ENCODE data around the gene BTN2A1.

DNA sequence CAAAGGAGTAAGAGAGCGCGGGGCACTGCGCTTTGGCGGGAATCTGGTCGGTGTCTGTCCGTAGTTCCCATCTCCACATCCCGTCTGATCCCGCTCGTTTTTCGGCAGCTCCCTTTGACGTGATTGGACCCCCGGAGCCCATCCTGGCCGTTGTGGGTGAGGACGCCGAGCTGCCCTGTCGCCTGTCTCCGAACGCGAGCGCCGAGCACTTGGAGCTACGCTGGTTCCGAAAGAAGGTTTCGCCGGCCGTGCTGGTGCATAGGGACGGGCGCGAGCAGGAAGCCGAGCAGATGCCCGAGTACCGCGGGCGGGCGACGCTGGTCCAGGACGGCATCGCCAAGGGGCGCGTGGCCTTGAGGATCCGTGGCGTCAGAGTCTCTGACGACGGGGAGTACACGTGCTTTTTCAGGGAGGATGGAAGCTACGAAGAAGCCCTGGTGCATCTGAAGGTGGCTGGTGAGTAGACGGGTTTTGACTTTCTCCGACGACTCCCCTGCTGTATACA is 43.8 kb downstream of the BTN2A1 start:
- TF ChIP-seq TAF1 (IDR thresholded peaks at IDR 0.05; ENCODE audit: borderline replicate concordance, insufficient read depth, low read length) (no peak), SIN3A (IDR thresholded peaks at IDR 0.05; ENCODE audit: borderline replicate concordance, insufficient read depth, low read length) (no peak)
